H9 (cell line): ENCODE measurements around the gene SPESP1. TPM values are rescaled to one million over a fixed set of nuclear protein-coding genes. Genes with fewer than 3 reads are reported as not detected.

Experiments used
- DNase-seq: peaks from one replicate; pipeline ENCODE4 v3.0.0-alpha.2; 2017
- H2AFZ ChIP-seq: one replicate; pipeline ENCODE4 v1.6.1; 2013; ENCODE audit warnings: mild to moderate bottlenecking, low read length, control low read depth, moderate library complexity
- H2AK5ac ChIP-seq: 2 replicates; pipeline ENCODE4 v1.6.1; 2013; ENCODE audit warnings: low read length, control low read depth, mixed read lengths; ENCODE audit not compliant: insufficient read length
- H2BK120ac ChIP-seq: one replicate; pipeline ENCODE4 v1.6.1; 2013; ENCODE audit warnings: low read depth, mild to moderate bottlenecking, low read length, control low read depth, inconsistent platforms; ENCODE audit not compliant: poor library complexity, severe bottlenecking
- H2BK12ac ChIP-seq: 2 replicates; pipeline ENCODE4 v1.6.1; 2013; ENCODE audit warnings: low read length, control low read depth, mixed read lengths, low read depth; ENCODE audit not compliant: insufficient read length
- H2BK15ac ChIP-seq: 2 replicates; pipeline ENCODE4 v1.6.1; 2013; ENCODE audit warnings: low read depth, low read length, control low read depth
- H2BK20ac ChIP-seq: one replicate; pipeline ENCODE4 v1.6.1; 2013; ENCODE audit warnings: low read depth, mild to moderate bottlenecking, low read length, control low read depth, inconsistent platforms; ENCODE audit not compliant: poor library complexity, severe bottlenecking
- H2BK5ac ChIP-seq: 2 replicates; pipeline ENCODE4 v1.6.1; 2013; ENCODE audit warnings: low read length, control low read depth, mixed read lengths; ENCODE audit not compliant: insufficient read length
- H3K14ac ChIP-seq: 2 replicates; pipeline ENCODE4 v1.6.1; 2013; ENCODE audit warnings: low read length, control low read depth; ENCODE audit not compliant: insufficient read depth
- H3K18ac ChIP-seq: 2 replicates; pipeline ENCODE4 v1.6.1; 2013; ENCODE audit warnings: low read depth, mild to moderate bottlenecking, mixed read lengths, low read length, control low read depth; ENCODE audit not compliant: insufficient read length
- H3K23ac ChIP-seq: 2 replicates; pipeline ENCODE4 v1.6.1; 2013; ENCODE audit warnings: low read length, control low read depth, mixed read lengths, low read depth; ENCODE audit not compliant: insufficient read length
- H3K23me2 ChIP-seq: 2 replicates; pipeline ENCODE4 v1.6.1; 2013; ENCODE audit warnings: low read depth, mild to moderate bottlenecking, mixed read lengths, low read length, control low read depth; ENCODE audit not compliant: insufficient read length, poor library complexity, severe bottlenecking
- H3K27ac ChIP-seq: 2 replicates; pipeline ENCODE4 v1.5.1; 2013; ENCODE audit warnings: low read length, control low read depth, mixed read lengths, low read depth; ENCODE audit not compliant: insufficient read length
- H3K27me3 ChIP-seq: 2 replicates; pipeline ENCODE4 v1.6.1; 2013; ENCODE audit warnings: low read length, control low read depth, inconsistent platforms; ENCODE audit not compliant: insufficient read depth
- H3K4ac ChIP-seq: 2 replicates; pipeline ENCODE4 v1.6.1; 2013; ENCODE audit warnings: low read depth, mild to moderate bottlenecking, control low read depth, inconsistent platforms, low read length, moderate library complexity
- H3K4me1 ChIP-seq: 2 replicates; pipeline ENCODE4 v1.6.1; 2013; ENCODE audit warnings: low read length, control low read depth, inconsistent platforms; ENCODE audit not compliant: insufficient read depth
- H3K4me2 ChIP-seq: 2 replicates; pipeline ENCODE4 v1.6.1; 2013; ENCODE audit warnings: low read length, control low read depth, mixed read lengths; ENCODE audit not compliant: insufficient read length, insufficient read depth
- H3K56ac ChIP-seq: 2 replicates; pipeline ENCODE4 v1.6.1; 2013; ENCODE audit warnings: low read depth, mild to moderate bottlenecking, mixed read lengths, low read length, control low read depth; ENCODE audit not compliant: insufficient read length
- H3K79me1 ChIP-seq: 2 replicates; pipeline ENCODE4 v1.6.1; 2013; ENCODE audit warnings: low read depth, mild to moderate bottlenecking, moderate library complexity, low read length, control low read depth, inconsistent platforms; ENCODE audit not compliant: insufficient read depth, poor library complexity, severe bottlenecking
- H3K79me2 ChIP-seq: 2 replicates; pipeline ENCODE4 v1.6.1; 2013; ENCODE audit warnings: low read length, control low read depth, inconsistent platforms; ENCODE audit not compliant: insufficient read depth
- H3K9ac ChIP-seq: 2 replicates; pipeline ENCODE4 v1.6.1; 2013; ENCODE audit warnings: low read length, control low read depth, mixed read lengths; ENCODE audit not compliant: insufficient read length; ENCODE audit errors: extremely low read depth
- H3K9me3 ChIP-seq: one replicate; pipeline ENCODE4 v1.6.1; 2013; ENCODE audit warnings: low read depth, low read length, inconsistent platforms; ENCODE audit not compliant: control insufficient read depth
- H3T11ph ChIP-seq: one replicate; pipeline ENCODE4 v1.6.1; 2013; ENCODE audit warnings: mild to moderate bottlenecking, low read length, control low read depth, inconsistent platforms
- H4K20me1 ChIP-seq: one replicate; pipeline ENCODE4 v1.6.1; 2013; ENCODE audit not compliant: control insufficient read depth, insufficient read length, insufficient read depth
- H4K5ac ChIP-seq: 2 replicates; pipeline ENCODE4 v1.6.1; 2013; ENCODE audit warnings: low read depth, mild to moderate bottlenecking, mixed read lengths, low read length, control low read depth; ENCODE audit not compliant: insufficient read length
- H4K8ac ChIP-seq: replicated peaks from 2 replicates; pipeline ENCODE4 v1.6.1; 2013; ENCODE audit warnings: low read length, control low read depth, mixed read lengths, low read depth; ENCODE audit not compliant: insufficient read length
- H4K91ac ChIP-seq: 2 replicates; pipeline ENCODE4 v1.6.1; 2013; ENCODE audit warnings: low read depth, mild to moderate bottlenecking, moderate library complexity, mixed read lengths, low read length, control low read depth; ENCODE audit not compliant: insufficient read length
- H3K27ac Mint-ChIP-seq, 3 experiments: 2 replicates in 2 of 3; 3 replicates in 1 of 3; pipeline ENCODE4 v1.8.0; 2020 to 2021; ENCODE audit warnings: mixed read lengths in 3 of 3, mild to moderate bottlenecking in 1 of 3, moderate library complexity in 1 of 3
- H3K27me3 Mint-ChIP-seq: 2 replicates; pipeline ENCODE4 v1.8.0; 2021; ENCODE audit warnings: low read depth, mild to moderate bottlenecking, moderate library complexity, mixed read lengths
- H3K36me3 Mint-ChIP-seq, 3 experiments: 2 replicates in 2 of 3; 3 replicates in 1 of 3; pipeline ENCODE4 v1.8.0; 2020 to 2021; ENCODE audit warnings: low read depth in 3 of 3, mixed read lengths in 3 of 3; ENCODE audit not compliant: insufficient read depth in 1 of 3
- H3K4me1 Mint-ChIP-seq, 2 experiments: 2 replicates each; pipeline ENCODE4 v1.8.0; 2020; ENCODE audit warnings: mixed read lengths in 2 of 2
- H3K4me3 Mint-ChIP-seq, 2 experiments: 2 replicates in 1 of 2; 3 replicates in 1 of 2; pipeline ENCODE4 v1.8.0; 2020 to 2021; ENCODE audit warnings: mild to moderate bottlenecking in 2 of 2, mixed read lengths in 2 of 2, moderate library complexity in 1 of 2
- H3K9me3 Mint-ChIP-seq, 2 experiments: 2 replicates in 1 of 2; 3 replicates in 1 of 2; pipeline ENCODE4 v1.8.0; 2020; ENCODE audit warnings: mild to moderate bottlenecking in 2 of 2, mixed read lengths in 2 of 2, moderate library complexity in 1 of 2
- total RNA-seq: library from RNA; stranded (reverse); gene quantifications from 2 replicates; pipeline ENCODE4 v1.2.1, GENCODE V29; 2021
- TF ChIP-seq, protein P1 (sequence below): fragments of 200-600 bp; sonication (generic); conservative IDR thresholded peaks from 3 replicates; pipeline ENCODE4 v1.8.0; 2021; ENCODE audit warnings: antibody characterized with exemption, mild to moderate bottlenecking

Gene SPESP1
- total RNA-seq, 1 experiment from 2014 or later: not detected

DNA sequence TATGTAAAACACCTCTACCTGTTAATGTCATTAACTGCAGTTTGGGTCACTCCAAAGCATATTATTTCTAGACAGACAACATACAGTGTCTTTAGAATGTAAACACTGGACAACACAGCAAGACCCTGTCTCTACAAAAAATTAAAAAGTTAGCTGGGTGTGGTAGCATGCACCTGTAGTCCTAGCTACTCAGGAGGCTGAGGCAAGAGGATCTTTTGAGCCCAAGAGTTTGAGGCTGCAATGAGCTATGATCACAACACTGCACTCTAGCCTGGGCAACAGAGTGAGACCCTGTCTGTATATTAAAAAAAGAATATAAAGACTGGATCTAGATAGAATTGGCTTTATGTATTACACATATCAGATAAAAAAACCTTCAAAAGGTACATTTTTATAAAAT, 20.0 kb upstream of the SPESP1 start:
- H3K56ac ChIP-seq: no peak overlapping the region
- H3K27ac Mint-ChIP-seq: no peak overlapping the region
- H3K23me2 ChIP-seq: no peaks in the 10 kb centered on the region
- no peak overlapping the region for H2AFZ ChIP-seq
- no peak overlapping the region for H4K91ac ChIP-seq
- no peak overlapping the region for H3K23ac ChIP-seq
- no peak overlapping the region for H4K5ac ChIP-seq
- no peak overlapping the region for H3K4ac ChIP-seq
- H3K27me3 ChIP-seq: no peaks in the 10 kb centered on the region
- no peaks in the 10 kb centered on the region for H4K20me1 ChIP-seq
- TF ChIP-seq, protein P1, sequence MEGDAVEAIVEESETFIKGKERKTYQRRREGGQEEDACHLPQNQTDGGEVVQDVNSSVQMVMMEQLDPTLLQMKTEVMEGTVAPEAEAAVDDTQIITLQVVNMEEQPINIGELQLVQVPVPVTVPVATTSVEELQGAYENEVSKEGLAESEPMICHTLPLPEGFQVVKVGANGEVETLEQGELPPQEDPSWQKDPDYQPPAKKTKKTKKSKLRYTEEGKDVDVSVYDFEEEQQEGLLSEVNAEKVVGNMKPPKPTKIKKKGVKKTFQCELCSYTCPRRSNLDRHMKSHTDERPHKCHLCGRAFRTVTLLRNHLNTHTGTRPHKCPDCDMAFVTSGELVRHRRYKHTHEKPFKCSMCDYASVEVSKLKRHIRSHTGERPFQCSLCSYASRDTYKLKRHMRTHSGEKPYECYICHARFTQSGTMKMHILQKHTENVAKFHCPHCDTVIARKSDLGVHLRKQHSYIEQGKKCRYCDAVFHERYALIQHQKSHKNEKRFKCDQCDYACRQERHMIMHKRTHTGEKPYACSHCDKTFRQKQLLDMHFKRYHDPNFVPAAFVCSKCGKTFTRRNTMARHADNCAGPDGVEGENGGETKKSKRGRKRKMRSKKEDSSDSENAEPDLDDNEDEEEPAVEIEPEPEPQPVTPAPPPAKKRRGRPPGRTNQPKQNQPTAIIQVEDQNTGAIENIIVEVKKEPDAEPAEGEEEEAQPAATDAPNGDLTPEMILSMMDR: no peak
- H3K27me3 Mint-ChIP-seq: no peaks in the 10 kb centered on the region; the same call in 1 of the 2 replicates
- no peak overlapping the region for H2AK5ac ChIP-seq
- H3K9me3 ChIP-seq: no peaks in the 10 kb centered on the region
- no peak overlapping the region for H3T11ph ChIP-seq
- no peaks in the 10 kb centered on the region for H3K4me1 ChIP-seq
- H3K9ac ChIP-seq: no peak overlapping the region
- H2BK15ac ChIP-seq: no peak overlapping the region
- no peak overlapping the region for H2BK20ac ChIP-seq
- no peak for DNase-seq
- no peak overlapping the region for H3K14ac ChIP-seq
- H3K27ac ChIP-seq: no peak overlapping the region
- no peak overlapping the region for H4K8ac ChIP-seq
- H3K79me2 ChIP-seq: no peaks in the 10 kb centered on the region
- H3K79me1 ChIP-seq: no peaks in the 10 kb centered on the region
- H2BK12ac ChIP-seq: no peak overlapping the region
- H2BK5ac ChIP-seq: no peak overlapping the region
- H3K4me1 Mint-ChIP-seq: no peaks in the 10 kb centered on the region
- no peak overlapping the region for H2BK120ac ChIP-seq
- no peaks in the 10 kb centered on the region; a peak in 1 of 5 replicates for H3K9me3 Mint-ChIP-seq
- H3K36me3 Mint-ChIP-seq: no peaks in the 10 kb centered on the region; a peak in 1 of 7 replicates
- H3K4me2 ChIP-seq: no peak overlapping the region
- no peak overlapping the region for H3K4me3 Mint-ChIP-seq
- H3K18ac ChIP-seq: no peak overlapping the region
